T follicular helper cell (primary cell): ENCODE measurements around the gene COL1A2.

Source experiments
- DNase-seq: peaks from one replicate; pipeline ENCODE4 v3.0.0-alpha.2; 2020; ENCODE audit warnings: low read depth

COL1A2 gene

DNA sequence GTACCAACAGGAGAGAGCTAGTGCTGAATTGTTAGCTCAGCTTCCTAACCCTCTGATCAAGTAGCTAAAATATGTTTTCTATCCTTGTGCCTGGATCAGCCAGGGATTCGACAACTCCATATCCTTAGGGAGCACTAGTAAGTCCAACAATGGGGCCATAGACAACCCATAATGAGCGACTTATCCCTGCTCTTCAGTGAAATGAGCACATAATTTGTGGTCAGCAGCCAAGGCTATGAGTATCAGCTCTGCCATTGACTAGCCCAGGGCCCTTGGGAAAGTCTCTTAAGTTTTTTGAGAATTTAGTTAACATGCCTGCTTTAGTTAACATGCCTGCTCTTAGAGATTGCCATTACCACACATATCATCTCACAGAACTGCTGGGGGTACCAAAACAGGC is 39.3 kb downstream of the COL1A2 start:
- DNase-seq = no peak

DNA sequence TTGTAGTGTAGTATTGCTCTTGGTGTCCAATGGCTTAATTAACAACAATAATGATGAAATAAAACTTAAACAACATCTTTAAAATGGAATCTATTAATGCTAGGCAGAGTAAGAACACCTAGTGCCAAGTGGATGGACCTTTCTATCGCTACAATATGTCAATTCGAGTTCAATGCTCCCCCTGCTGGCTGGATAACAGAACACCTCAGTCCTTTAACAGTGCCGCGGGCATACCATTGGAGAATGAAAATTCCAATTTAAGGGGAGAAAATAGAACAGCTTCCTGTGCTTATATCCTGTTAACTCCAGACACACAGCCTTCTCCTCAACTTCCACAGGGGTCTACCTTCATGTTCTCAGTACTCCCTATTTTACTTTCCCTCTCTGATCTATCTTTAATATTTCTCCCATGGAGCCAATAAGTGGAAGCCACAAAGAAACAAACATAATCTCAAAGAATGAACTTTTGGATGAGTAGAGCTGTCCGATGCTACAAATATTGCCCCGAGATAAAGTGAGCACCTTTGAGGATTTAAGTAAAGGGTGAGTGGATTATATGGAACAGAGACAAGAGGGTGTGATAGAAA is 41.4 kb downstream of the COL1A2 start:
- peak; percentile 37 for DNase-seq

DNA sequence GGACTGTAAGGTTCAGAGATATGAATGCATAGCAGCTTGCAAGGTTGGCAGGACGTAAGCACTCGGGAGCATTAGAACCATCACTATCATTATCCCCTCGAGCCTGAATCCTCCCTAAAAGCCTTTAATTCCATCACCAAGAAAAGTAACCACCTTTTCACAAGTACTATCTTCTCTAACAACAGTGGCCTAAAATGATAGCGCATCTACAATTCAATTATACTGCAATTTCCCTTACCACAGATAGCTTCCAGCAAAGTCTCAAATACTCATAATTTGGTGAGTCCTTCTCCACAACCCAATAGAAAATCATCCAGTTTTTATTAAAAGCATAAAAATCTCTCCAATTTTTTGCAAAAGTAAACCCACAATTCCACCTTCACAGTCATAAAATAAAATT is 42.0 kb downstream of the COL1A2 start:
- DNase-seq = no peak

DNA sequence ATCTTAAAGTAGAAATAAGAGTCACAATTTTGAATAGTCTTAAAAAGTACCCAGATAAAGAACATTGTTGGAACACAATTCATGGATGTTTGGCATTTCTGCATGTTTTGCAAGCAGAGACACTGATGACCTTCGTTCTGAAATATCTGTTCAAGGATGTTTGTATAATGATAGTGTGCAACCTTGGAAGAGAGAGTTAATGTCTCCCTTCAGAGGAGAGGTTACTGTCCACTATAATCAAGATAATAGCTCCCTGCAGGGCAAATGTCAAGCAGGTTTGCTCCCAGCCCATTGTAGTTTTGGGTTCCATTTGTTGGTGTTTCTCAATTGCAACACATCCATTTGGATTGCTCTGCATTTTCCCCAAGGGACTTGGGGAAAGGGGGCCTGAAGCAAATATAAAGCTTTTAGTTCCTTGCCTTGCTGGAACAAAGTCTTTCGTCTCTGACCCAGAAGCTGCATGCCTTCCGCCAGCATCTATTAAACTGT is 45.2 kb downstream of the COL1A2 start:
- no peak for DNase-seq

DNA sequence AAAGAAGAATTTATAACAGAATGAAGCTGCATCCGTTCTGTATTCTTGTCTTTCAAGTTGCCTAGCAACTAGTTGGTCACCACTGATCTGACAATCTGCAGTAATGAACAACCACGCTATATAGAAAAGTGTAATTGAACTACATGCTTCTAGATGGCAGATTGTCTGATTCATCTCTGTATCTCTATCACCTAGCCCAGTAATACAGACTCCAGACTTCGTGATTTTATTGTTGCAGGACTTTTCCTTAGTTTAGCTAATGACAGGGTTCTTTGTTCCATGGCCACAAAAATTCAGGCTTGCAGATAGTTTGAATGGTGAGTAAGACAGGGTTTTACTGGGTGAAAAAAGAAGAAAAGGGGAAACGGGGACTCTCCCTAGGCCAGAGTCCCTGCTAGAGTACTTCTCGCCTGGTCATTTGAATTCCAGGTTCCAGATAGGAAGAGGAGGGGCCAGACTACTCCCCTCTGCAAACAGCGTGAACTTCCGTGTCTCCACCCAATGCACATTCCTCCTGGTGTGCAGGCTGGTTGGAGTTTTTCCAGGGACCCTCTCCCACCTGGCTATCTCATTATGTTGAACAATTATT is 45.9 kb downstream of the COL1A2 start:
- DNase-seq = no peak

DNA sequence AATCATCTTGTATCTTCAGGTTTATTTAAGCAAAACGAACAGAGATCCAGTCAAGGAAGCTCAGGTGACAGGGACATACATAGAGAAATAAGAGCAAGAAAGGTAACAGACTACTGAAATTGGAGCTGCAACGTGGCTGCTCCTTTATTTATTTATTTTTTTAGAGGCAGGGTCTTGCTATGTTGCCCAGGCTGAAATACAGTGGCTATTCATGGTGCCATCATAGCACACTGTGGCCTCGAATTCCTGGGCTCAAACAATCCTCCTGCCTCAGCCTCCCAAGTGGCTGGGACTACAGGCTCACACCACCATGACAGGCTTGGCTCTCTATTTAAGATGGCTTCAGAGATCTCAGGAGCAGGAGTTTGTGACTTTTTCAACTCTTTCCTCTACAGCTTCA is 46.4 kb downstream of the COL1A2 start:
- no peak for DNase-seq

DNA sequence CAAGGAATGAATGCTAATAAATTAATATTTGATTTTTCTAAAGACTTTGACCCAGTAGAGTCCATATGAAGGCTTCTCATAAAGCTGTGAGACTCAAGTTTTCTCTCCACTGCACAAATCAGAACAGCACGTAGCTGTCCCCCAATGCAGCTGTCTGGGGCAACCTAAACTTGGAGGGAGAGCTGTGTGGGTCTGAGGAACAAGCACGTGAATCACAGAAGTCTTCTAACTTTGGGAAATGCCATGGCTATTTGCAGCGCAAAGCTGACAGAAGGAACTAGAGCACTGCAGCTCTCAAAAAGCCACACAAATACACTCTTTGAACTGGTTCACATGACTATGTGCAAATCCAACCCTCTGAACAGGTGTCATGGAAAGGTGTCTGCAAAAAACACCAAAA is 47.9 kb downstream of the COL1A2 start:
- no peak for DNase-seq

DNA sequence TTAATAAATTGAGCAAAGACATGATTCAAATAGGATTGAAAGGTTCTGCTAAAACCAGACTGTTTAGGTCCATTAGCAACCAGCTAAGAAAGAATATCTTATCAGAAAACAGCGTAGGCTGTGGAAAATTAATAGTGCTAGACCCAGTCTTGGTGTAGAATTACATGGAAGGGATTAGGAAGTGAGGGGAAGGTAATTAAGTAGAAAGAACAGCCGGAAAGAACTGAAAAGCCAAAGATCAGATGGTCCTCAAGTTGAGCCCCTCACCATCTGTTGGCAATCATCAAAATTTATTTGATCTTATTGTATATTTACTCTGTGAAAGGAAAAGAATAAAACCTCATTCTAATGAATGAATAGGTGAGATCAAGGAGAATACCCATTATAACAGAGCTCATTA is 50.1 kb downstream of the COL1A2 start:
- DNase-seq = no peak

DNA sequence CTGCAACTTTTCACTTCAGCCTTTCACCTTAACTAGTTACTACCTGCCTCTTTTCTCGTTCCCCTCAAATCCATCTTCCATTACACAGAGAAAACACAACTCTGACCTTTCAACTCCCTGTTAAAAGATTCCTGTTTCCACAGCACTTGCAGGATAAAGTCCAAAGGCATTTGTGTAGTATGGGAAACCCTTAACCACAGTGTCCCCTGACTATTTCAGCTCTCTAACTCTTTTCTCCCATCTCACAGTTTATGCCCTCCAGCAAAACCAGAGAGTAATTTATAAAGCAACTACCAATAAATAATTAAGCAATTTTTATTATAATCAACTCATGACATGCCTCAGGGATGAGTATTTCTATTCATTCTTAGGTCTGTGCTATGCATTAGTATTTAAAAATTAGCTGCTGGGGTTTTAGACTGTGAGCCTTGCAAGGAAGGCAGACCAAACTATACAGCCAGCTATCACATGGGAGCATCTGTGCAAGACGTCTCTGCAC is 51.0 kb downstream of the COL1A2 start:
- DNase-seq = no peak

DNA sequence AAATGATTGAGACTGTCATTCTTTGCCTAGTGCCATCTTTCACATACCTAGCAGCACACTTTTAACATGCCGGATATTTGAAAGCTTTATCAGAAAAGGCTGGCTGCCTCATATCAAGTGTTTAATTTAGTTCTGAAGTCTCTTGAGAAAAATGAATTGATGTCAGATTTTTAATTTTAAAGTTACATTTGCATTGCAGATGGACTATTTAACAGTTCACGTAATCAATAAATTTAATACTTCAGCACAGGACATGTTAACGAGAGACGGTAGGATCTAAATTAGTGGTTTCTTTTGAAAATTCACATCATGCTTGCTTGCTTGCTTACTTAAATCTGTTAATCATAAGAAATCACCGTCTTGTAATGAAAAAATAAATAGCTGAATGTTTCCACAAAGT is 51.6 kb downstream of the COL1A2 start:
- no peak for DNase-seq

DNA sequence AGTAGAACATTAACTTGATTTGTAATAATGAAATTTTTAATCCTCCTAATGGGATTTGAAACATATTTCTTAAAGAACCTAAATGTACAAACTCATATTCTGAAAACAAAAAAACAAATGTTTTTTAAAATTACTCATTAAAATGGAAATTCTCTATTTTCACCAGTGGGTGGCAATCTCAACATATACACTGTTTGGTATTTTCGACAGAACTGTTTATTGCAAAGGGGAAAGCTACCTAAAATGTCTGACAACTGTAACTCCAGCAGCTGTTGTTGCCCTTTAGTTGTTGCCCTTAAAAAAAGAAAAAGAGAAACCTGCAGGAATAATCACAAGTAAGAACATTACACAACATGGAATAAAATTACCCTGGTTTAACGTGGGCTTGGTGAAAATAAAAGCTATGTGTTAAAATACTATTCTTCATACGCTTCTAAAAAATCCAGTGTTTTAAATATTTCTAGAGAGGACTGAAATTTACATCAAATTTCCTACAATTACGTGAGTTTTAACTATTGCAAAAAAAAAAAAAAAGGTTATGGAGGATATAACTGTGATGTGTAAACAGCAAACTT is 54.5 kb downstream of the COL1A2 start:
- no peak for DNase-seq

DNA sequence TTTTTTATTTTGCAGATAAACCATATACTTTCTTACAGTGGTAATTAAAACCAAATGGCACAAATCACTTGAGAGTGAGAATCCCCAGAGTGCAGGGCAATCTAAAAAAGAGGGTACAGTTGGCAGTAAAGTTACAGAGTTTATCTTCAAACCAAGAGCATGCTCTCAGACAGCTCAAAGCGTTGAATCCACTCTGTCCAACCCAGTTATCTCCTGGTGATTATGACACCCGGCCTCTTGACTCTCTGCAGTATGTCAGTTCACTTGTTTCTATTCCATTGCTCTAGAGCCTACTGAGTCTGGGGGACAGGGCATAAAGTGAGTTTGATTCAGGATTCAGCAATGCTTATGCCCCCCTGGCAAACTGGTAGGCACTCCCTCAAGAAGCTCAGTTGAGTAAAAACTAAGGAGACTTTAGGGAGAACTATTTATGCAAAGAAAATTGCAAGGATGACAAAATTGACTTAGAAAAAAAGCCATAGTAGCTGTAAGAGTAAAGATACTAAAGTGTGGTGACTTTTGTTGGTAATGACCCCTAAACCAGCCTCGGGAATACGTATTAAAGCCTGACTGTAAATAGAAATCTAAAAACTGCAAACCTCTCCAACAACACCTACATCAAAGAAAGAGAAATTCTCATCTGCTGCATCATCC is 55.5 kb downstream of the COL1A2 start:
- no peak for DNase-seq

DNA sequence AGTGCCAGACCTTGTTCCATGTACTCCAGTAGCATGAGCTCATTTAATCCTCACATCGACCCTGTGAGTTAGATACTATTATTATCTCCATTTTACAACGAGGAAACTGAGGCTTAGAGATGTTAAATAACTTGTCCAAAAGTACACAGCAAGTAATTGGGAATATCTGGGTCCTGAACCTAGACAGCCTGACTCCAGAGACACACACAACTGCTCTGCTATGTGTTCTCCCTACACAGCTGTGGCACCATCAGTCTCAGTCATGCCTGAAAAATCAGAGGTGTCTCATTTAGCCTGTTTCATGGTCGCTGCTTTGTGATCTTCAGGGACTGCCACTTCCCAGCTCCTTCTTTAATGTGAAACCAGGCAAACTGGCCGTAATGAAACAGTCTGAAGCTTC is 56.5 kb downstream of the COL1A2 start:
- DNase-seq = no peak

DNA sequence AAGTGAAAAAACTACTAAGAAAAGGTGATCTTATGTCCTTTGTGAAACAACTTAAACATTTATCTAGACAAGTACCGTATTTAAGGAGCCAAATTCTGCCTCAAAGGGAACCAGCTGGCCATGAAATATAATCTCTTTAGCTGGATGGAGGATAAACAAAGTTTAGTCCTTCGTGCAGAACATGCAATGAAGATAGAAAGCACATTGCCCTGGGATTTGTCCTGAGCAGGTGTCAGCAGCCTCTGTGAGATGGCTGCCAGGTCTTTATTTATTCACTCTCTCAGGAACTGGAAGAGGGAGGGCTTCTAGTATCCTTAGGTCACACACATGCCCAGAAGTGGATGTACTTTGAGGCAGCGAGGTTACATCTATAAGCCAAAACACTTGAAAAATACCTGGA is 57.5 kb downstream of the COL1A2 start:
- no peak for DNase-seq

DNA sequence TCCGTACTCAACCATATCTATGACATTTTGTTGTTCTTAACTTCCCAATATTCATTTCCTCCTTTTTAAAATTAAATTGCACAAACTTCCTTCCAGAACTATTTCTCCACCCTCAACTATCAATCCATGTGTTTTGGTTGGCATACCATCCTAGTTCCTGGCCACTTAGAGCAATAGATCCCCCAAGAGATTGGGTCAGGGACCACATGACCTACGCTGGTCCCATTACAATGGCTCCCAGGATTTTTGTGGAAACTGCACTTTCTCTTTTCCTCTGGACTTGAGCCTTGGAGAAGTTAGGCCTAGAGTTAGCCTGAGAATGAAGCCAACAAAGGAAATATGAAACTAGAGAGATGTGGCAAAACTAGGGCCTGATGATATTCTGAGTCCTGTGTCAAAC is 59.2 kb downstream of the COL1A2 start:
- no peak for DNase-seq

DNA sequence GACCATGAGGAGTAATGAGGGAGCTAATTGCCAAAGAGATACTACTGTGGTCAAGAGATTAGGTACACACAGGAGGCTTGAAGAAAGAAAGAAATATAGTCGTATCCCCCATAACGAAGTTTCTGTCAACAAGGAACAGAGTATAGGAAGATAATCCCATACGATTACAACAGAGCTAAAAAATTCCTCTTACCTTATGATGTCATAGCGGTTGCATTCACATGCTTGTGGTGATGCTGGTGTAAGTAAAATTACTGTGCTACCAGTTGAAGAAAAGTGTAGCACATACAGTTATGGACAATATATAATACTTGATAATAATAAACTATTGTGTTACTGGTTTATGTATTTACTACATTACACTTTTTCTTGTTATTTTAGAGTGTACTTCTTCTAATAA is 63.3 kb downstream of the COL1A2 start:
- DNase-seq = no peak

DNA sequence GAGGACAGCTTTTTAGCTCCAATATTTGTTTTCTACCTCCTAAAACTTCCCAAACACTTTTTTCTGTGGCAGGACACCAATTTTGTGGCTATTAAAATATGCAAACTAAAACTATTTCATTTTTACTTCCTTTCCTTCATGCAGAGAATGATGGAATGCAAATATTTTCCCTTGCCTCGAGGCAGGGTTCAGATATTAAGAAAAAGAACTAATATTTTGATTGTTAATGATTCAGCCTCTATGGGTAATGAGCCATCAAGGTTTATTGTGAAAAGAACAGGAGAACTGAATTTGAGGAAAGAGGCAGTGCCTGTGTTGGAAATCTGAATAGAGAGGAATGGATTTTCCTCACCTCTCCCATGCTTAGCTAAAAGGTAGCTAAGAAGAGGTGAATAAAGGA is 71.8 kb downstream of the COL1A2 start:
- no peak for DNase-seq

DNA sequence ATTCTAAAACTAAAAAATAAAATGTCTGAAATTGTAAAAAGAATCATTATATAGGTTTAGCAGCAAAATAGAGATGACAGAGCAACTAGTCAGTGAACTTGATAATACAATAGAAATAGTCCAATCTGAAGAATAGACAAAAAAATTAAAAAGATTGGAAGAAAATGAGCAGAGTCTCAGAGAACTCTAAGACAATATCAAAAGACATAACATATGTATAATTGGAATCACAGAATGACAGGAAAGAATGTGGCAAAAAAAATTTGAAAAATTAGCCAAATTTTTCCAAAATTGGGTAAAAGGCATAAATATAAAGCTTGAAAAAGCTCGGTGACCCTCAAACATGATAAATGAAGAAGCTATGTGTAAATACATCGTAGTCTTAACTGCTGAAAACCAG is 76.9 kb downstream of the COL1A2 start:
- no peak for DNase-seq

DNA sequence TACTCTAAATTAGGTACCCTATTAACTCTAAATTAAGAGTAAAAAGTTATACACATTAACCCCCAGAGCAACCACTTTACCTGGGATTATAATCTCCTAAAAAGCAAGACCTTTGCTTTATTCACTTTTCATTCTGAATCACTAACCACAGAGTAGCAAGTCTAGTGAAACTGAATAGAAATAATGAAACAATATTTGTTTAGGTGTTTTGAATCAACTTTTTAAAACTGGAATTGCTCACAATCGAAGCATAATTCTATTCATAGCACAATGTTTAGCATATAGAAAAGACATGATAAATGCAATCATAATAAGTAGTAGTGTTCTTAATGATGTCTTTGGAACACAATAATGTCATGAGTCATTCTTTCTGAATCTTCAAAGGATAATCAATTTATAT is 77.9 kb downstream of the COL1A2 start:
- DNase-seq = no peak

DNA sequence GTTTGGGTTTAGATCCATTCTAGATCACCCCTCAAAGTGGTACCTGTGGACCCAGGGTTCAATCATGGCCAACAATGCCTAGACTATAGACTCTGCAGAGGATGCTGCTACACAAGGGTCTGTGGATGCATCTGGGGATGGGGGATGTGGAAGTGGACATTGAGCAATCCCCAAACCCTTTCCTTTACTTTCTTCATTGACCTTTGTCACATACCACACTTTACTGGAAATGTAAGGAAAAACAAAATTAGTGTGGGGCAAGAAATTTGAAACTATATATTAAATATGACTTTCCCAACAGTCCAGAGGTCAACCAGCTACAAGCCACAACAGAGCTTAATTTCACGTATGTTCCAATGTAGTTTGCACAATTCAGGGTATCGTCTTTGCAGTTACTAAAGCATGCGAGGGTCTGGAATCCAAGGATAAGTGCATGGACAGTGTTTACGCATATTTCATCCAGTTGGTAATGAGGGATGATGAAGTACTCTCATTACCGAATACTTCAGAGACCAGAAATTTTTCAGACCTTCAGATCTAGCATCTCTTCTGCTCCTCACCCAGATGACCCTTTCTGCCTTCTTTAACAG is 81.7 kb downstream of the COL1A2 start:
- DNase-seq = no peak

DNA sequence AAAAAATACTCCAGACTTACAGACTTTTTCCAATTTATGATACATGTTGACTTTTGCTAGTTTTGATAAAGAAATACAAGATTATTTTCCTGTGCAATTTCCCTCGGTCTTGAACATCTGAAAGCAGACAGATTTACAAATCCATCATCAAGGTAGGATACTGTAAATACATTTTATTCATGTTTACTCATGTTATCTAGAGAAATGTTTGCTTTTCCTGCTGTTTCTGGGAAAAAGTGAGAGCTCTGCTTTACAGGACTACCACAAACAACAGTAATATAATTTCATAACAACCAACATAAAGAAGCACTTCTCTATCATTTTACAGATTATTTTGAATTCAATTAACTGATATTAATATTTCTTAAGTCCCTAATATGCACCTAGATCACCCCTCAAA is 83.2 kb downstream of the COL1A2 start:
- DNase-seq = no peak

DNA sequence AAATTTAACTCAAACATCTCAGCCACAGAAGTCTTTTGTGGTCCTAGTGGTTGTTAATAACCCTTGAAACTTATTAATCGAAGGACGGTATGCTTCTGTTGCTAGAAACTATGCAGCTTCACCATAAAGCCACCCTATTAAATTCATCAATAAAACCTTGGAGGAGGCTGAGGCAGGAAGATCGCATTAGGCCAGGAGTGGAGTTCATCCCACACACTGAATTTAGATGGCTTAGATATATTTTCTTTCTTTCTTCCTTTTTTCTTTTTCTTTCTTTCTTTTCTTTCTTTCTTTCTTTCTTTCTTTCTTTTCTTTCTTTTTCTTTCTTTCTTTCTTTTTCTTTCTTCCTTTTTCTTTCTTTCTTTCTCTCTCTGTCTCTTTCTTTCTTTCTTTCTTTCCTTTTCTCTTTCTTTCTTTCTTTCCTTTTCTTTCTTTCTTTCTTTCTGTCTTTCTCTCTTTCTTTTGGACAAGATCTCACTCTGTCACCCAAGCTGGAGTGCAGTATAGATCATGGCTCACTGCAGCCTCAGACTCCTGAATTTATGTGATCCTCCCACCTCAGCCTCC is 84.0 kb downstream of the COL1A2 start:
- DNase-seq = no peak
